ENCODE data around the gene ADTRP. TPM values are rescaled to one million over a fixed set of nuclear protein-coding genes. Genes with fewer than 3 reads are reported as not detected.

The ADTRP gene
- total RNA-seq, 1 experiment from 2014 or later, result 0.13 TPM

- DNase-seq (ENCODE audit: low spot score), result no peak
Observed at GRCh38 chr6:11756726-11757125, 21.9 kb downstream of the ADTRP start.

GRCh38 chr6:11756292-11756691, 22.3 kb downstream of the ADTRP start:
- DNase-seq (ENCODE audit: low spot score), result no peak

- DNase-seq (ENCODE audit: low spot score), result no peak
Observed at GRCh38 chr6:11755725-11756124, 22.9 kb downstream of the ADTRP start.

- no peak for DNase-seq (ENCODE audit: low spot score)
Observed at GRCh38 chr6:11754625-11755271, 23.9 kb downstream of the ADTRP start.

GRCh38 chr6:11753798-11754197, 24.8 kb downstream of the ADTRP start:
- DNase-seq (ENCODE audit: low spot score), result no peak

GRCh38 chr6:11752360-11752759, 26.2 kb downstream of the ADTRP start:
- DNase-seq (ENCODE audit: low spot score), result no peak

GRCh38 chr6:11750682-11751081, 27.9 kb downstream of the ADTRP start:
- DNase-seq (ENCODE audit: low spot score), result no peak

- no peak for DNase-seq (ENCODE audit: low spot score)
Observed at GRCh38 chr6:11748591-11749210, 29.9 kb downstream of the ADTRP start.

GRCh38 chr6:11747021-11747420, 31.6 kb downstream of the ADTRP start:
- DNase-seq (ENCODE audit: low spot score), result no peak

GRCh38 chr6:11744753-11745152, 33.9 kb downstream of the ADTRP start:
- no peak for DNase-seq (ENCODE audit: low spot score)

- DNase-seq (ENCODE audit: low spot score), result no peak
Observed at GRCh38 chr6:11744101-11744500, 34.5 kb downstream of the ADTRP start.

- no peak for DNase-seq (ENCODE audit: low spot score)
Observed at GRCh38 chr6:11740875-11741274, 37.7 kb downstream of the ADTRP start.

GRCh38 chr6:11738661-11739375, 39.8 kb downstream of the ADTRP start:
- no peak for DNase-seq (ENCODE audit: low spot score)

- no peak for DNase-seq (ENCODE audit: low spot score)
Observed at GRCh38 chr6:11738234-11738633, 40.4 kb downstream of the ADTRP start.

GRCh38 chr6:11736601-11737000, 42.0 kb downstream of the ADTRP start:
- DNase-seq (ENCODE audit: low spot score), result no peak

GRCh38 chr6:11734861-11735613, 43.6 kb downstream of the ADTRP start:
- DNase-seq (ENCODE audit: low spot score), result no peak

- no peak for DNase-seq (ENCODE audit: low spot score)
Observed at GRCh38 chr6:11732036-11732631, 46.5 kb downstream of the ADTRP start.

- DNase-seq (ENCODE audit: low spot score), result no peak
Observed at GRCh38 chr6:11731423-11731822, 47.2 kb downstream of the ADTRP start.

GRCh38 chr6:11730641-11731040, 48.0 kb downstream of the ADTRP start:
- DNase-seq (ENCODE audit: low spot score), result no peak

GRCh38 chr6:11729076-11729475, 49.5 kb downstream of the ADTRP start:
- no peak for DNase-seq (ENCODE audit: low spot score)

GRCh38 chr6:11727998-11728961, 50.3 kb downstream of the ADTRP start:
- DNase-seq (ENCODE audit: low spot score), result no peak
